ENCODE measurements around the gene CASQ2. TPM values are rescaled to one million over a fixed set of nuclear protein-coding genes. Genes with fewer than 3 reads are reported as not detected.

The CASQ2 gene
- polyA plus RNA-seq, 1 donor: 1.8 TPM

DNA sequence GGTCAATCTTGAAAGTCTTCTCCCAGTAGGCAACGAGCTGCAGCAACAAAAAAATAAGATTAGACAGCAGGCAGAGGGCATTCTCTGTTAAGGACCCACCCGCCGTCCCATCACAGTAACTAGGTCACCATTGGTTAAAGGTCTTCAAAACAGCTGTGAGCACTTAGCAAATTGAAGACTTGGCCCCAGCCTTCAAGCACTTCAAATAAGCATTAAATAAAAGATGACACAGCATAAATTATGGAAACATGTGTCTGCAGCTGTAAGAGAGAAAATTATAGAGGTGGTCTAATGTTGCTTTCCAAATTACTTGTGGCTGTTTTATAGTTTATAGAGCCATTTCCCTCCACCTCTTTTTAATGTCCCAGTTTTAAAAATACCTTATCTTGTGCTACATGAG is 65.6 kb downstream of the CASQ2 start:
- no peak overlapping the region for H3K4me3 ChIP-seq (ENCODE audit: low read length)
- WGBS (ENCODE audit: insufficient coverage, low lambda C conversion rate): no CpG with 5 or more reads among the region's 3 CpGs
- H3K9me3 ChIP-seq (ENCODE audit: control insufficient read depth, low read depth, low read length): no peaks in the 10 kb centered on the region
- no peaks in the 10 kb centered on the region for H3K36me3 ChIP-seq (ENCODE audit: control insufficient read depth, insufficient read depth, low read length)
- no peaks in the 10 kb centered on the region for H3K4me1 ChIP-seq (ENCODE audit: control insufficient read depth, insufficient read depth, low read length)
- H3K27me3 ChIP-seq (ENCODE audit: control insufficient read depth, insufficient read depth, low read length): no peaks in the 10 kb centered on the region
- no peak overlapping the region for H3K27ac ChIP-seq (ENCODE audit: low read length)
- peak in 1 of 2 donors; percentile 24 for DNase-seq

DNA sequence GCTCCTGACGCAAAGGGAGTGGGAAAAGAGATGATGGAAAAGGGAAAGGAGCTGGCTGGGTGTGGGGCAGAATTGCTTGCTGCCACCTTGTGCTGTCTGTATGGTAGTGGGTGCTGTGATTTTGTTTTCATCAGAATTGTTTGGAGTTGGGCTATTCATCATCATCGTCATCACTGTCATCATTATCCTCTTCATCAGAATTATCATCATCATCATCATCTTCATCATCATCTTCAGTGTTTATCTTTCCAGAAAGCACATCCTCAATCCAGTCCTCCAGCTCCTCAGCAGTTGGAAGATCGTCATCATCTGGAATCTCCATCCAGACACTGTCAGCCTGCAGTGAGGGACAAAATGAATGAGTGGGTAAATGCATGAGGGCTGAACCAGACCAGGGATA is 67.4 kb downstream of the CASQ2 start:
- H3K27me3 ChIP-seq (ENCODE audit: control insufficient read depth, insufficient read depth, low read length): no peaks in the 10 kb centered on the region
- no peak overlapping the region for H3K4me3 ChIP-seq (ENCODE audit: low read length)
- no peak for DNase-seq
- WGBS (ENCODE audit: insufficient coverage, low lambda C conversion rate): no CpG with 5 or more reads among the region's 3 CpGs
- H3K27ac ChIP-seq (ENCODE audit: low read length): no peak overlapping the region
- H3K36me3 ChIP-seq (ENCODE audit: control insufficient read depth, insufficient read depth, low read length): no peaks in the 10 kb centered on the region
- no peaks in the 10 kb centered on the region for H3K9me3 ChIP-seq (ENCODE audit: control insufficient read depth, low read depth, low read length)
- no peaks in the 10 kb centered on the region for H3K4me1 ChIP-seq (ENCODE audit: control insufficient read depth, insufficient read depth, low read length)

DNA sequence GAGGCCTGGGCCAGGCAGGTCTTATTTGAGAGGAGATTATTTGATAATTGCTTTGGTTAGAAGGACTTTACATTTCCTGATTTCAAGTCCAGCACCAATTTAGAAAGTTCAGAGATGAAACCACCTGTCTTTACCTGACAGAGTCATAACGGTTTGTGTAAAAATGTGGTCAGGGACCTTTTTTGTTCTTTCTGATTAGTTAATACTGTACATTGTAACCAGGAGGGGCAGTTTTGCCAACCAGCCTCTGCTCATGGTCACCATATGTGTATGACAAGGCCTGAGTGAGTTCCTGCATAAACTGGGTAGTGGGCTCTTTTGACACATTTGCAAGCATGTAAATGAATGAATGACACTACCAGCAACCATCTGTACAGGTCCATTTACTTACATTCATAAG is 70.9 kb downstream of the CASQ2 start:
- no peak overlapping the region for H3K27ac ChIP-seq (ENCODE audit: low read length)
- H3K9me3 ChIP-seq (ENCODE audit: control insufficient read depth, low read depth, low read length): no peaks in the 10 kb centered on the region
- no peaks in the 10 kb centered on the region for H3K27me3 ChIP-seq (ENCODE audit: control insufficient read depth, insufficient read depth, low read length)
- DNase-seq: no peak
- no CpG with 5 or more reads among the region's 1 CpG for WGBS (ENCODE audit: insufficient coverage, low lambda C conversion rate)
- H3K4me3 ChIP-seq (ENCODE audit: low read length): no peak overlapping the region
- peaks cover 6% of the 10 kb centered on the region for H3K36me3 ChIP-seq (ENCODE audit: control insufficient read depth, insufficient read depth, low read length)
- no peaks in the 10 kb centered on the region for H3K4me1 ChIP-seq (ENCODE audit: control insufficient read depth, insufficient read depth, low read length)

- Histone ChIP-seq H3K9me3 (ENCODE audit: control insufficient read depth, low read depth, low read length) (no peaks in the 10 kb centered on the region), H3K4me1 (ENCODE audit: control insufficient read depth, insufficient read depth, low read length) (no peaks in the 10 kb centered on the region), H3K27ac (ENCODE audit: low read length) (no peak overlapping the region), H3K4me3 (ENCODE audit: low read length) (no peak overlapping the region), H3K27me3 (ENCODE audit: control insufficient read depth, insufficient read depth, low read length) (no peaks in the 10 kb centered on the region), H3K36me3 (ENCODE audit: control insufficient read depth, insufficient read depth, low read length) (peaks cover 31% of the 10 kb centered on the region)
- 60% methylated on average over 1 of the region's 3 CpGs for WGBS (ENCODE audit: insufficient coverage, low lambda C conversion rate)
- DNase-seq: no peak
Measured at GRCh38 chr1:115694805-115695204, 73.7 kb downstream of the CASQ2 start.

GRCh38 chr1:115692224-115692623 is 76.3 kb downstream of the CASQ2 start:
- Histone ChIP-seq H3K9me3 (ENCODE audit: control insufficient read depth, low read depth, low read length) (no peaks in the 10 kb centered on the region), H3K27me3 (ENCODE audit: control insufficient read depth, insufficient read depth, low read length) (no peaks in the 10 kb centered on the region), H3K4me3 (ENCODE audit: low read length) (no peak overlapping the region), H3K4me1 (ENCODE audit: control insufficient read depth, insufficient read depth, low read length) (no peaks in the 10 kb centered on the region), H3K27ac (ENCODE audit: low read length) (no peak overlapping the region), H3K36me3 (ENCODE audit: control insufficient read depth, insufficient read depth, low read length) (peaks cover 31% of the 10 kb centered on the region)
- DNase-seq: no peak
- WGBS (ENCODE audit: insufficient coverage, low lambda C conversion rate): no CpG with 5 or more reads among the region's 4 CpGs

DNA sequence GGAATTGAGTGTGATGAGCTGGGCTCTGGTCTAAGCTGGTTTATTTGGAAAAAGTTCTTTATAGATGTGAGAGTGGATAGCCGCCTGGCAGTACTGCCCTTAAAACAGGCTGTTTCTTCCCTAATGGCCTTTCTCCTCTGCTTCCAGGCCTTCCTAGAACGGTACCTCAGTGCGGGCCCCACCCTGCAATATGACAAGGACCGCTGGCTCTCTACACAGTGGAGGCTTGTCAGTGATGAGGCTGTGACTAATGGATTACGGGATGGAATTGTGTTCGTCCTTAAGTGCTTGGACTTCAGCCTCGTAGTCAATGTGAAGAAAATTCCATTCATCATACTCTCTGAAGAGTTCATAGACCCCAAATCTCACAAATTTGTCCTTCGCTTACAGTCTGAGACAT is 77.5 kb downstream of the CASQ2 start:
- no peak overlapping the region for H3K27ac ChIP-seq (ENCODE audit: low read length)
- no peak overlapping the region for H3K4me3 ChIP-seq (ENCODE audit: low read length)
- no peaks in the 10 kb centered on the region for H3K27me3 ChIP-seq (ENCODE audit: control insufficient read depth, insufficient read depth, low read length)
- H3K36me3 ChIP-seq (ENCODE audit: control insufficient read depth, insufficient read depth, low read length): peaks cover 36% of the 10 kb centered on the region
- 100% methylated on average over 1 of the region's 8 CpGs for WGBS (ENCODE audit: insufficient coverage, low lambda C conversion rate)
- no peaks in the 10 kb centered on the region for H3K9me3 ChIP-seq (ENCODE audit: control insufficient read depth, low read depth, low read length)
- H3K4me1 ChIP-seq (ENCODE audit: control insufficient read depth, insufficient read depth, low read length): no peaks in the 10 kb centered on the region
- DNase-seq: no peak

DNA sequence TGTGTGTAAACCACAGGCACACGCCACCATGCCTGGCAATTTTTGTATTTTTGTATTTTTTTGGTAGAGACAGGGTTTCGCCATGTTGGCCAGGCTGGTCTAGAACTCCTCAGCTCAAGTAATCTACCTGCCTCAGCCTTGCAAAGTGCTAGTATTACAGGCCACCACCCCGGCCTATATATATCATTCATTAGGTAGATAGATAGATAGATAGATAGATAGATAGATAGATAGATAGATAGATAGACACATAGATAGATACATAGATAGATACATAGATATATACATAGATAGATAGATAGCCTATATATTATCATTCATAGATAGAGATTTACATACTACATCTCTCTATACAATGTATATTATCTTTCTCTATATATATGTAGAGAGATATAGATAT is 80.8 kb downstream of the CASQ2 start:
- Histone ChIP-seq H3K27me3 (ENCODE audit: control insufficient read depth, insufficient read depth, low read length) (no peaks in the 10 kb centered on the region), H3K4me3 (ENCODE audit: low read length) (no peak overlapping the region), H3K27ac (ENCODE audit: low read length) (no peak overlapping the region), H3K9me3 (ENCODE audit: control insufficient read depth, low read depth, low read length) (no peaks in the 10 kb centered on the region), H3K4me1 (ENCODE audit: control insufficient read depth, insufficient read depth, low read length) (no peaks in the 10 kb centered on the region), H3K36me3 (ENCODE audit: control insufficient read depth, insufficient read depth, low read length) (peaks cover 61% of the 10 kb centered on the region)
- no CpG with 5 or more reads among the region's 3 CpGs for WGBS (ENCODE audit: insufficient coverage, low lambda C conversion rate)
- no peak for DNase-seq

GRCh38 chr1:115685029-115685705 is 83.3 kb downstream of the CASQ2 start:
- H3K36me3 ChIP-seq (ENCODE audit: control insufficient read depth, insufficient read depth, low read length): peaks cover 49% of the 10 kb centered on the region
- H3K27ac ChIP-seq (ENCODE audit: low read length): no peak overlapping the region
- WGBS (ENCODE audit: insufficient coverage, low lambda C conversion rate): 57% methylated on average over 2 of the region's 14 CpGs
- H3K4me3 ChIP-seq (ENCODE audit: low read length): no peak overlapping the region
- H3K9me3 ChIP-seq (ENCODE audit: control insufficient read depth, low read depth, low read length): no peaks in the 10 kb centered on the region
- no peaks in the 10 kb centered on the region for H3K27me3 ChIP-seq (ENCODE audit: control insufficient read depth, insufficient read depth, low read length)
- no peak for DNase-seq
- H3K4me1 ChIP-seq (ENCODE audit: control insufficient read depth, insufficient read depth, low read length): no peaks in the 10 kb centered on the region

GRCh38 chr1:115682792-115683191 is 85.7 kb downstream of the CASQ2 start:
- Histone ChIP-seq H3K27me3 (ENCODE audit: control insufficient read depth, insufficient read depth, low read length) (no peaks in the 10 kb centered on the region), H3K9me3 (ENCODE audit: control insufficient read depth, low read depth, low read length) (no peaks in the 10 kb centered on the region), H3K4me1 (ENCODE audit: control insufficient read depth, insufficient read depth, low read length) (no peaks in the 10 kb centered on the region), H3K36me3 (ENCODE audit: control insufficient read depth, insufficient read depth, low read length) (peaks cover 60% of the 10 kb centered on the region), H3K4me3 (ENCODE audit: low read length) (no peak overlapping the region), H3K27ac (ENCODE audit: low read length) (no peak overlapping the region)
- WGBS (ENCODE audit: insufficient coverage, low lambda C conversion rate): no CpG with 5 or more reads among the region's 4 CpGs
- DNase-seq: no peak

DNA sequence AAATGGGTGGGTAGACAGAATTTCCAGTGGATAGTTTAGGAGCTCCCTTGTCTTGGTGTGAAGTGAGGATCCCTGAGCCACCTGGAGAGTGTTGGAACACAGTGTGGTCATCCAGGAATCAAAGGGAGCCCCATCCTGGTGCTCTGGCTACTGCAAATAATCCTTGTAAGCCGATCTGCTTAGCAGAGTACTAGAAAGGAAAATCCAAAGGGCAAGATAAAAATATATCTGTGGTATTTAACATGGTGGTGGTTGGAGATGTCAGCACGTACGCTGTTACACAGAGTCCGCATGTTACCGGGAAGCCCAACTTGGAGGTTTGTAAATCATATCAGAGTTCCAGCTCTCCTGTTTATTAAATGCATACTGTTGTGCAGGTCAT is 87.8 kb downstream of the CASQ2 start:
- Histone ChIP-seq H3K27ac (ENCODE audit: low read length) (no peak overlapping the region), H3K4me1 (ENCODE audit: control insufficient read depth, insufficient read depth, low read length) (no peaks in the 10 kb centered on the region), H3K27me3 (ENCODE audit: control insufficient read depth, insufficient read depth, low read length) (no peaks in the 10 kb centered on the region), H3K36me3 (ENCODE audit: control insufficient read depth, insufficient read depth, low read length) (peaks cover 52% of the 10 kb centered on the region), H3K9me3 (ENCODE audit: control insufficient read depth, low read depth, low read length) (no peaks in the 10 kb centered on the region), H3K4me3 (ENCODE audit: low read length) (no peak overlapping the region)
- no CpG with 5 or more reads among the region's 5 CpGs for WGBS (ENCODE audit: insufficient coverage, low lambda C conversion rate)
- no peak for DNase-seq

DNA sequence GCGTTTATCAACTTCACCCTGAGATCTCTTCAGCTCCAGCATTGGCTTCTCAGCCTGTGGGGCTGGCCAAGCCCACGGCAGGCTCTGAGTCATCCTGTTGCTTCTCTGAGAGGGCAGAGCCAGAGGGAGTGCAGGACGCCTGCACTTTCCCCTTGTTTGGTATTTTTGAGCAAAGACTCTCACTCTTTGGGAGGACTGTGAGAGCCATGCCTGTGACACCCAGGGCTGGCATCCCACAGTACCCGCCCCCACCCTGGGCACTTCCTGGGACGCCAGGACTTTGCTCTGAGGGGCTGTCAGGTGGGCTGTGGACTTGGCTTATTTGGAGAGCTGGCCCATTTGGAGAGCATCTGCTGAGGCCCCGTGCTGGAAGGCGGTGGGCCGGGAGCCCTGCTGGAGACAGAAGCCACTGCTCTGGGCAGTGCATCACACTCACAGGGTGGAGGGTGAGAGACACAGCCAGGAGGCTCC is 89.3 kb downstream of the CASQ2 start:
- H3K36me3 ChIP-seq (ENCODE audit: control insufficient read depth, insufficient read depth, low read length): peaks cover 38% of the 10 kb centered on the region
- H3K27me3 ChIP-seq (ENCODE audit: control insufficient read depth, insufficient read depth, low read length): no peaks in the 10 kb centered on the region
- no peaks in the 10 kb centered on the region for H3K4me1 ChIP-seq (ENCODE audit: control insufficient read depth, insufficient read depth, low read length)
- no peaks in the 10 kb centered on the region for H3K9me3 ChIP-seq (ENCODE audit: control insufficient read depth, low read depth, low read length)
- no peak overlapping the region for H3K4me3 ChIP-seq (ENCODE audit: low read length)
- H3K27ac ChIP-seq (ENCODE audit: low read length): no peak overlapping the region
- no peak for DNase-seq
- WGBS (ENCODE audit: insufficient coverage, low lambda C conversion rate): no CpG with 5 or more reads among the region's 8 CpGs
